HG03575 (cell line): ENCODE measurements around the gene FJX1.
"Not testable (repeated sequence)": the region's sequence is repeated elsewhere in the genome, so short reads cannot be mapped to it uniquely, and the experiment has no call there.

Experiments used
- ATAC-seq: cut with Tn5 transposase; IDR thresholded peaks from one replicate; pipeline ENCODE4 v1.9.1; 2021; ENCODE audit not compliant: unreplicated experiment, insufficient number of reproducible peaks, low FRiP score; ENCODE audit errors: extremely low read depth

The FJX1 gene

GRCh38 chr11:35658020-35658948, 40.0 kb downstream of the FJX1 start:
- ATAC-seq, result no peak

GRCh38 chr11:35661534-35661933, 43.3 kb downstream of the FJX1 start:
- no peak for ATAC-seq

GRCh38 chr11:35662061-35662648, 43.9 kb downstream of the FJX1 start:
- ATAC-seq, result peak; percentile 16

- ATAC-seq, result peak; percentile 60
Observed at GRCh38 chr11:35662649-35663407, 44.6 kb downstream of the FJX1 start, which contains the start of gene TRIM44. Gene TRIM44, plus strand, starts transcription at chr11:35662775. Its CDS starts 337 bp downstream, at chr11:35663112.

- no peak for ATAC-seq
Observed at GRCh38 chr11:35663408-35663702, 45.1 kb downstream of the FJX1 start.

GRCh38 chr11:35664977-35665441, 46.7 kb downstream of the FJX1 start:
- ATAC-seq, result no peak

- ATAC-seq, result no peak
Observed at GRCh38 chr11:35667257-35667656, 49.0 kb downstream of the FJX1 start.

- ATAC-seq, result not testable (repeated sequence)
Observed at GRCh38 chr11:35668350-35668749, 50.1 kb downstream of the FJX1 start.
